Mammary microvascular endothelial cell (primary cell): ENCODE data around the gene SPTLC1. TPM values are rescaled to one million over a fixed set of nuclear protein-coding genes. Genes with fewer than 3 reads are reported as not detected.

ENCODE experiments used
- total RNA-seq: library from RNA; depleted of rRNA; stranded (reverse); fragments of >200 nt; gene quantifications from 2 replicates; pipeline ENCODE4 v1.2.3, GENCODE V29; 2015

Gene SPTLC1
- 81.4 and 91.0 TPM in 2 replicates for total RNA-seq

DNA sequence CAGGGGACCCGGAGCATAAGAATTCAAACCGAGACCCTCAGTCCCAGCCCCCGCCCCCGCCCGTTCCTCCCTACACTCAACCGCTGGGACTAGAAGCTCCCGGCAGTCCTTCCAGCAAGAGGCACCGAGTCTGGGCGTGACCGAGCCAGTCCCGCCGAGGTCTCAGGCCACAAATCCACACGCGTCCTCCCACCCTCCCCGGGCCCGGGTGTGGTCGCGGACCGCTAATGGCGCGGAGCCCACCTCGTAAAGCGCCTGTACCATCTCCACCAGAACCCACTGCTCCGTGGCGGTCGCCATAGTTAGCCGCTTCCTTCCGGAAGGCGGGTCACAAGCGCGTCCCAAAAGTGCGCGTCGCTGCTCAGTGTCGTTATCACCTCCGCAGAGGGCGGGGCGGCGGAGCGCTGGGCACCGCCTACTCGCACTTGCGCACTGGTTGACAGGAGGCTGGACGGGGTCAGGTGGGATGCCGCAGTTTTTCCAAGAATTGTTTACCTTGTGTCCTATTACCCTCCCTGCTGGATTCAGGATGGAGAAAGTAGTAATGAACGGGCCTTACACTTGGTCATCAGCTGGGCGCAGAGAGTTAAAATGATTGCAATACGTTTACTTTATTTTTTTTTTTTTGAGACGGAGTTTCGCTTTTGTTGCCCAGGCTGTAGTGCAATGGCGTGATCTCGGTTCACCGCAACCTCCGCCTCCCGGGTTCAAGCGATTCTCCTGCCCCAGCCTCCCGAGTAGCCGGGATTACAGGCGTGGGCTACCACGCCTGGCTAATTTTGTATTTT is at the start of gene SPTLC1:
Gene SPTLC1 (minus strand): TSS at position 343 of the 788 bp plus-strand sequence. CDS start 43 bp downstream, at position 300.

Other genes with a start within 250 kb of the SPTLC1 start
- gene ROR2, start 165.2 kb downstream of the SPTLC1 start, total RNA-seq = 0.15 TPM in 1 of 2 replicates, not detected in the other
- gene IARS1, start 178.3 kb upstream of the SPTLC1 start, total RNA-seq = 133 and 141 TPM in 2 replicates
- 20.2 and 22.5 TPM in 2 replicates for gene NOL8, start 209.9 kb upstream of the SPTLC1 start, total RNA-seq
- 8.7 and 10.7 TPM in 2 replicates for gene CENPP, start 210.5 kb upstream of the SPTLC1 start, total RNA-seq